PFSK-1 (cell line): ENCODE measurements around the gene DHTKD1.

ENCODE experiments used
- FOXP2 ChIP-seq: optimal IDR thresholded peaks from 2 replicates; pipeline ENCODE3; 2011; ENCODE audit warnings: borderline replicate concordance, control low read depth, inconsistent platforms; ENCODE audit not compliant: insufficient read depth; ENCODE audit errors: extremely low read length, extremely low read depth
- POLR2AphosphoS5 ChIP-seq: IDR thresholded peaks from 2 replicates; pipeline ENCODE4 v1.6.1; 2012; ENCODE audit warnings: low read depth, mild to moderate bottlenecking, control low read depth, low read length, moderate library complexity
- SIN3A ChIP-seq: IDR thresholded peaks from 2 replicates; pipeline ENCODE4 v1.6.1; 2012; ENCODE audit warnings: mild to moderate bottlenecking, low read length, moderate library complexity, borderline replicate concordance; ENCODE audit not compliant: insufficient read depth
- TAF1 ChIP-seq: IDR thresholded peaks from 2 replicates; pipeline ENCODE4 v1.6.1; 2012; ENCODE audit warnings: low read length, control low read depth, borderline replicate concordance; ENCODE audit not compliant: insufficient read depth
- TF ChIP-seq, protein P1 (sequence below), 2 experiments: IDR thresholded peaks; 2 replicates each; pipeline versions ENCODE4 v1.6.1 to v1.8.0; 2011 to 2012; ENCODE audit warnings: low read depth in 2 of 2, low read length in 2 of 2, control low read depth in 1 of 2, inconsistent platforms in 1 of 2, mild to moderate bottlenecking in 1 of 2, moderate library complexity in 1 of 2; ENCODE audit not compliant: insufficient read depth in 1 of 2

The DHTKD1 gene

GRCh38 chr10:12160664-12161063 is 91.9 kb downstream of the DHTKD1 start:
- TF ChIP-seq, protein P1, sequence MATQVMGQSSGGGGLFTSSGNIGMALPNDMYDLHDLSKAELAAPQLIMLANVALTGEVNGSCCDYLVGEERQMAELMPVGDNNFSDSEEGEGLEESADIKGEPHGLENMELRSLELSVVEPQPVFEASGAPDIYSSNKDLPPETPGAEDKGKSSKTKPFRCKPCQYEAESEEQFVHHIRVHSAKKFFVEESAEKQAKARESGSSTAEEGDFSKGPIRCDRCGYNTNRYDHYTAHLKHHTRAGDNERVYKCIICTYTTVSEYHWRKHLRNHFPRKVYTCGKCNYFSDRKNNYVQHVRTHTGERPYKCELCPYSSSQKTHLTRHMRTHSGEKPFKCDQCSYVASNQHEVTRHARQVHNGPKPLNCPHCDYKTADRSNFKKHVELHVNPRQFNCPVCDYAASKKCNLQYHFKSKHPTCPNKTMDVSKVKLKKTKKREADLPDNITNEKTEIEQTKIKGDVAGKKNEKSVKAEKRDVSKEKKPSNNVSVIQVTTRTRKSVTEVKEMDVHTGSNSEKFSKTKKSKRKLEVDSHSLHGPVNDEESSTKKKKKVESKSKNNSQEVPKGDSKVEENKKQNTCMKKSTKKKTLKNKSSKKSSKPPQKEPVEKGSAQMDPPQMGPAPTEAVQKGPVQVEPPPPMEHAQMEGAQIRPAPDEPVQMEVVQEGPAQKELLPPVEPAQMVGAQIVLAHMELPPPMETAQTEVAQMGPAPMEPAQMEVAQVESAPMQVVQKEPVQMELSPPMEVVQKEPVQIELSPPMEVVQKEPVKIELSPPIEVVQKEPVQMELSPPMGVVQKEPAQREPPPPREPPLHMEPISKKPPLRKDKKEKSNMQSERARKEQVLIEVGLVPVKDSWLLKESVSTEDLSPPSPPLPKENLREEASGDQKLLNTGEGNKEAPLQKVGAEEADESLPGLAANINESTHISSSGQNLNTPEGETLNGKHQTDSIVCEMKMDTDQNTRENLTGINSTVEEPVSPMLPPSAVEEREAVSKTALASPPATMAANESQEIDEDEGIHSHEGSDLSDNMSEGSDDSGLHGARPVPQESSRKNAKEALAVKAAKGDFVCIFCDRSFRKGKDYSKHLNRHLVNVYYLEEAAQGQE (IDR thresholded peaks at IDR 0.05; ENCODE audit: insufficient read depth in 1 of 2, low read depth in 2 of 2, low read length in 2 of 2): no peak
- TF ChIP-seq FOXP2: no peak
- no peak for TF ChIP-seq POLR2AphosphoS5
- TF ChIP-seq TAF1: no peak
- no peak for TF ChIP-seq SIN3A

DNA sequence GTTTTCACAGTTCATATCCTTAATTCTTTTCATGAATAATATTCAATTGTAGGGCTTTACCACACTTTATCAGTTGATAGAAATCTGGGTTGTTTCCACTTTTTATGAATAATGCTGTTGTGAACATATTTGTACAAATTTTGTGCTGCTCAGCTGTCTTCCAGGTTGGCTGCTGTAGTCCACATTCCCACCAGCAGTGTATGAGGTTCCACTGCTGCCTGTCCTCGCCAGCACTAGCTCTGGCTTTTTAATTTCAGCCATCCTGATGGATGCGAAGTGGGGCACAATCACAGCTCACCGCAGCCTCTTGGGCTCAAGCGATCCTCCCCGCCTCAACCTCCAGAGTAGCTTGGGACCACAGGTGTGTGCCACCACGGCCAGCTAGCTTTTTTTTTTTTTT is 94.2 kb downstream of the DHTKD1 start:
- no peak for TF ChIP-seq TAF1
- no peak for TF ChIP-seq FOXP2
- no peak for TF ChIP-seq POLR2AphosphoS5
- TF ChIP-seq, protein P1 (IDR thresholded peaks at IDR 0.05; ENCODE audit: insufficient read depth in 1 of 2, low read depth in 2 of 2, low read length in 2 of 2): no peak

DNA sequence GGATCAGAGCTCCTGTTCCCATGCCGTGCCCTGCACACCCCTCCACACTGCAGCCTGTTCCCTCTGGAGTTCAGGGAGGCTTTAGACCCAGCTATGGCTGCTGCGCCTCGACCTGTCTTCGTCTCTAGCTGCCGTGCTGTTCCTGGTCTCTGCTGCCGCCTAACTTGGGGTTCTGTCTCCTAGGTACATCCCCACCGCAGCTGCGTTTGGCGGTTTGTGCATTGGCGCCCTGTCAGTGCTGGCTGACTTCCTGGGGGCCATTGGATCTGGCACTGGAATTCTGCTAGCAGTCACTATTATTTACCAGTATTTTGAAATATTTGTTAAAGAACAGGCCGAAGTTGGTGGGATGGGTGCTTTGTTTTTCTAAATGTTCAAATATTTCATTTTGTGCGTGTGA is 95.3 kb downstream of the DHTKD1 start:
- TF ChIP-seq, protein P1 (IDR thresholded peaks at IDR 0.05; ENCODE audit: insufficient read depth in 1 of 2, low read depth in 2 of 2, low read length in 2 of 2): no peak
- no peak for TF ChIP-seq FOXP2
- TF ChIP-seq TAF1: no peak
- no peak for TF ChIP-seq POLR2AphosphoS5
- TF ChIP-seq SIN3A: no peak

DNA sequence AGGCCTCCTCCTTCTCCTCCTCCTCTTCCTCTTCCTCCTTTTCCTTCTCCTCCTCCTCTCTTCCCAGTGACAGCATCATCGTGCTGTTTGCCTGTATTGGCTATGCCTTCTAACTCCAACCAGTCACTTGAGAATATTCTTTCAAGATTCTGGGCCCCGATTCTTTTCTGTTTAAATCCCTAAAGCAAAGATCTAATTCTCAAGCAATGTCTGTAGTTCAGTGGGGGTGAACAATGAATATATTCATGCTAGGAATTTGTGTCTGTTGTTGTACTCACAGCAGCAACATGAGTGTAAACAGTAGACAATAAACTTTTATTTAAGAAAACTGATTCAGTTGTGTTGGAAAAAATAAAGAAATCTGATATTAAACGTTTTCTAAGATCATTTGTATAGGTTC is 96.3 kb downstream of the DHTKD1 start:
- TF ChIP-seq TAF1 (no peak), FOXP2 (no peak), SIN3A (no peak), POLR2AphosphoS5 (no peak)
- TF ChIP-seq, protein P1 (IDR thresholded peaks at IDR 0.05; ENCODE audit: insufficient read depth in 1 of 2, low read depth in 2 of 2, low read length in 2 of 2): no peak
